Activated T-cell treated with anti-CD3 and anti-CD28 coated beads for 1 hour (primary cell): Measurements from ENCODE around the gene SIRT7.

Experiments used
- DNase-seq: peaks from one replicate; pipeline ENCODE4 v3.0.0-alpha.2; 2020; ENCODE audit warnings: low read depth

The SIRT7 gene

DNA sequence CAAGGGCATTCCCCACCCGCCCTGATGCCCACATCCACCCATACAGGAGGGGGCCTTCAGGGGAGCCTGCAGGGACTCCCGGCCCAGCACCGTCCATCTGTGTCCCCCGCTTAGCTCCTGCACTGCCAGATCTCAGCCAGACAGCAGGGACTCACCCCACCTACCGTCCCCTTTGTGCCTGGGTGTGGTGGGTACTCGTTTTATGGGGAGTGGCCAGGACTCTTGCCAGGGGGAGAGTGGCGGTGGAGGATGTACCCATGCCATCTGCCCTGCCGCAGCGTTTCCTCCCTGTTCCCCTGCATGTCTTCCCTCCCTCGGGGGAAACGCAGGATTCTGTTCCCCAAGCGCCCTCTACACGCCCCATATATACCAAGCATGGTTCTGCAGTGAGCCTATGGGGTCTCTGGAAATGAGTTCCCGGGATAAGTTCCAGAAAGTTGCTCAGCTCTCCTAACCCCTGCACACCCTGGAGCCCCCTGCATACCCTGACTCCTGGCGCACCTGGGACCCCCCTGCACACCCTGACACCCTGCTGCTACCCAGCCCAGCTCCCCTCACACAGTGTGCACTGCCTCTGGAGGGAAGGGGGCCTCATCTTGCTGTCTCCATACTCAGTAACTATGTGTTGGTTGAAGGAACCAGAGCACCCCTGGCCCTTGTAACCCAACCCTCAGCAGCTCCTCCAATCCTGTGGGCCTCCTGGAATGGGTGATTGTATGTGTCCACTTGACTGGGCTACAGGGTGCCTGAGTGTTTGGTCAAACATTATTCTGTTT lies 13.8 kb upstream of the SIRT7 start:
- DNase-seq = no peak

DNA sequence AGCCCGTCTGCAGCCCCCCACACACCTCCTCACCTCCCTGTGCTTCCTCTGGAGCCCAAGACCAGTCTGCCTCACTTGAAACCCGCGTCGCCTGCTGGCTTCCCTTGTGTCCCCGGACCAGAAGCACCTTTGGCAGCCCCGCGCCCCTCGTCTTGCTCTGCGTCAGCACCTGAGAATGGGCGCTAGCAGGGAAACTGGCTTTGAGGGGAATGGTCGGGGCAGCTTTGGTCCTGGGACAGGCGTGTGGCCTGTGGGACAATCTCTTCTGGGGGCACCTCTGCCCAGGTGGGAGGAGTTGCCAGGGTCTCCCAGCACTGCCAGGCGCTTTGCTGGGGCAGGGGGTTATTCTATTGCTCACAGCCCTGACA lies 13.2 kb upstream of the SIRT7 start:
- DNase-seq = no peak

DNA sequence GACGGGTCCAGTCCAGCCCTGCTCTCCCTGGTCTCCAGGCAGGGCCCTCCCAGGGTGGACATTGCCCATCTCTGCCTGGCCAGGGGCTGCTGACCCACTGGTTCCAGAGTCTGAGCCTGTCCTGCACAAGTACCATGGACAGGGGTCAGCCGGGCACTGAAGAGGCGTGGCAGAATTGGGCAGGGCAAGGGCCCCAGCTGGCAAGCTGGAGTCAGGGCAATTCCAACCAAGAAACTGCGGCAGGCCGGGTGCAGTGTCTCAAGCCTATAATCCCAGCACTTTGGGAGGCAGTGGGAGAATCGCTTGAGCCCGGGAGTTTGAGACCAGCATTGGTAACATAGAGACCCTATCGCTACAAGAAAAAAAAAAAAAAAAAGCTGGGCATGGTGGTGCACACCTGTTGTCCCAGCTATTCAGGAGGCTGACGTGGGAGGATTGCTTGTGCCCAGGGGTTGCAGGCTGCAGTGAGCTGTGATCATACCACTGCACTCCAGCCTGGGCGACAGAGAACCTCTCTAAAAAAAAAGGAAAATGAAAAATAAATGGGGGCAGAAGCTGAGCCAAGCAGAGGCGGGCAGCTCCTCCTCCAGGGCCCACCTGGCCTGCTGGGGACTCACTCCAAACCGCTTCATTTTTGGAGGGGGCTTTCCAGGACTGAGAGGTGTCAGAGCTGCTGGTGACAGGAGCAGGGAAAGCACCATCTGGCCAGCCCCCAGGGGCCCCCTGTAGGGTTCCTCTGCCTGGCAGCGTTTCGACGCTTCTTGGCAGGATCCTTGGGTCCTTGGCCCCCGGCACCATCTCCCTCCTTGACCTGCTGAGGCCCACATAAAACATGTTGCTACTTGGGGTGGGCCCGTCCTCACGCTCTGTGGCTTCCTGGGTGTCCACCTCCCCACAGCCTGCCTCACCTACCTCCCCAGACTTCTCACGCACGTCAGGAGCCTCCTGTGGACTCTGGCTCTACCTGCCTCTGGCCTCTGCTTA lies 12.5 kb upstream of the SIRT7 start:
- no peak for DNase-seq

DNA sequence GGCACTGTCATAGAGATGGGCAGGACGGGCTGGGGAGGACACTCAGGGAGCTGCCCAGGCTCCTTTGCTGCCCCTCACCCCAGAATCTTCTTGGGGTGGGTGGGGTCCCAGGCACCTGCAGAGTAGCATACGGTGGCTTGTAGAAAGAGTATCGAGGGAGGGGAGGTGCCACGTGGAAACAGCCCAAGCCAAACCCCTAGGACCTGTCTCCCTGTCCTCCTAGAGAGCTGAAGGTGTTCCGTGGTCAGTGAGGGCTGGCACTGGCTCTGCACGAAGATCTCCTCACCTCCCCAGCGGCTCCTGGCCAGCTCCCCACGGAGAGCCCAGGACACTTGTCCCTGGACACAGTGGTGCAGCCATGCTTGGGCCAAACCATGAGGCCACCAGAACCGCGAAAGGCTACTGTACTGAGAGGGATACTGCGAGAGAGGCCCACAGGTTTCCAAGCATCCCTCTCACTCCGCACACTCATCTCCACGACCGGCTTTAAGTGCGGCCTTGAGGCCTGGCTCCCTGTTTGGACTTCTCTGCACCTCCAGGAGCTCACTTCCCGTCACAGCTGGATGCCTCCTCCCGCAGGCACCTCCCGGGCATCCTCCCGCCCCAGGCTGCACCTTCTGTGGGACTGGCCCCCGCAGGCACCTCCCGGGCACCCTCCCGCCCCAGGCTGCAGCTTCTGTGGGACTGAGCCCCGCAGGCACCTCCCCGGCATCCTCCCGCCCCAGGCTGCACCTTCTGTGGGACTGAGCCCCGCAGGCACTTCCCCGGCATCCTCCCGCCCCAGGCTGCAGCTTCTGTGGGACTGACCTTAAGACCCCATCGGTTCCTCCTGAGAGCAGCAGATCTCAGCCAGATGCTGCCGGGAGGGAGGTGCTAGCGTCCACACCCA lies 11.5 kb upstream of the SIRT7 start:
- no peak for DNase-seq

DNA sequence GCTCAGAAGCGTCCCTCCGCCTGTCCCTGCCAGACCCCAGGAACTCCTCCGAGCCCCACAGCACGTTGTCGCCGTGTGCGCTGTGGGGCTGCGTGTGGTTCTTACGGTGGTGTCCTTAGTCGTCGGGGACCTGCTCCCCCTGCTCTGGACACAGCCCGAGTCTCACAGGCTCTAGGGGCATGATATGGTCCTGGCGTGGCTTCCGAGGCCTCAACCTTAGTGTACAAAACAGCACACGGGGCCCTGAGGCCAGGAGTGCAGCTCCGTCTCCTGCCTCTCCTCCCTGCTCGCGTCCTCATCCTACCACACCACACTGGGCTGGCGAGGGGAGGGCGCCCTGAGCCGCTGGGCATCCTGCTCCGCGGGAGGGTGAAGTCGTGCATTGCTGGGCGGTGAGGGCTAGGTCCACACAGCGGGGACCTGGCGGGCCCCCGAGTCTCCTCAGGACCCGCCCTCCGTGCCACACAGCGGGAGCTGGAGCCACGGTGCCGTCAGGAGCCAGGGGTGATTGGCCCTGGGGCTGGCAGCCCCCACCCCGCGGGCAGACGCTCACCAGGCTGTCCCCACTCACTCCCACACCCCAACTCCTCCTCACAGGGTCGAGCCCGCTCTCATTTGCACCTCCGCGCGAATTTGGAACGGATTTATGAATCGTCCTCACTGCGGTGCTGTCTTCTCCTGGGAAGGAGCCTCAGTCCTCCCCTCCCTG lies 10.7 kb upstream of the SIRT7 start:
- no peak for DNase-seq

DNA sequence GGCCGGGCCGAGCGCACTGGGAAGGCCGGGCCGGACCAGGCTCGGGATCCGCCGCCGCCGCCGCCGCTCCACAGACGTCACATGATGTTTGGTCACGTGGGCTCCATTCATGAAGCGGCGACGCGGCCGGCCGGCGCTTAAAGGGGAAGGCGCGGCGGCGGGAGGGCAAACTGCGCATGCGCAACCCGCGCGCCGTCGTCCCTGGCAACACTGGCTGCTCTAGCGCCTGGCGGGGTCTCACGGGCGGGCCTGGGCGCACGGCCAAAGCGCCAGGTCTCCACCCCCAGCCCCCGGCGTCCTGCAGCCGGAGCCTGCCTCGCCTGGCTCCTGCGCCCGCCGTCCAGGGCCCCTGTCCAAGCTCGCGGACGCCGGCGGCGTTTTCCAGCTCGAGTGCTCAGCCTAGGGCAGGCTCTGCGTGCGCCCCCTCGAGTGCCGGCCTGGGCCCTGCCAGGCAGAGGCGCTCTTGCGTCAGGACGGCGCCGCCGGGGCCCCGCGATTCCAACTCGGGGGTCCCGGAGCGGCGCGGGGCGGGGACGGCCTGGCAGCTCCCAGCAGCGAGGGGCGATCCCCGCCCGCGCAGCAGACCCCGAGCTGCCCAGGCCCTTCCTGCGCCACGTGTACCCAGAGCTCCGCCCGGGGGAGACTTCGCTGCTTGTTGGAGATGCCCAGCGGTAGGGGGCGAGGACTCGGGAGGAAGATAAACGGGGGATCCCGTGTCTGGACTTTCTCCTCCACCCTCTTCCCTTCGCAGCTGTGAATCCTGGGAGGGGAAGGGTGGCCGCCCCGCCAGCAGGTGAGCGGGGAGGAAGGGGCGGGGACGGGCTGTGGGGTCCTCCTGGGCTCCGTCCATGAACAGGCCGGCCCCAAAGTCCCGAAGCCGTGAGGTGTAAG lies 9.9 kb upstream of the SIRT7 start, which contains the start of gene MAFG:
Gene MAFG (minus strand): TSS at position 83 of the 891 bp plus-strand sequence. CDS start 4,550 bp downstream, outside the sequence.
- peak; percentile 85 for DNase-seq

DNA sequence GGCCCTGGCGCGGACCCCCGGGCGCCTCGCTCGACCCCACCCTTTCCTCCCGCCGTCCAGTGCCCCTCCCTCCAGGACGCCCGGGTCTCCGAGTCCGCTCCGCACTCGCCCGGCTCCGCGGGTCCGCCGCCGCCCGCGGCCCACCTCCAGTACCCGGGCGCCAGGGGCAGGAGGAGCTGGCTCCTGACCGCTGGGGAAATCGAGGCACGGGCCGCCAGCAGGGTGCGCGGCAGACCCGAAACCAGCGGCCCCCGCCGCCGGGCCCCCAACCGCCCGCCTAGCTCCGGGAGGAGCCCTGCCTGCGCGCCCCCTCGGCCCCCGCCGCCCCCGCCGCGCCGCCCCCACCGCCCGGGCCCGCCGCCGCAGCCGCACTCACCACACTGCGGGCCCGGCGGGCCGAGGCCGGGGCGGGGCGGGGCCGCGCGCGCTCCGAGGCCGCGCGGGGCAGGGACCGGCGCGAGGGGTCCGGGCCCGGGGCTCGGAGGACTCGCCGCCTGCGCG lies 9.2 kb upstream of the SIRT7 start:
- no peak for DNase-seq

DNA sequence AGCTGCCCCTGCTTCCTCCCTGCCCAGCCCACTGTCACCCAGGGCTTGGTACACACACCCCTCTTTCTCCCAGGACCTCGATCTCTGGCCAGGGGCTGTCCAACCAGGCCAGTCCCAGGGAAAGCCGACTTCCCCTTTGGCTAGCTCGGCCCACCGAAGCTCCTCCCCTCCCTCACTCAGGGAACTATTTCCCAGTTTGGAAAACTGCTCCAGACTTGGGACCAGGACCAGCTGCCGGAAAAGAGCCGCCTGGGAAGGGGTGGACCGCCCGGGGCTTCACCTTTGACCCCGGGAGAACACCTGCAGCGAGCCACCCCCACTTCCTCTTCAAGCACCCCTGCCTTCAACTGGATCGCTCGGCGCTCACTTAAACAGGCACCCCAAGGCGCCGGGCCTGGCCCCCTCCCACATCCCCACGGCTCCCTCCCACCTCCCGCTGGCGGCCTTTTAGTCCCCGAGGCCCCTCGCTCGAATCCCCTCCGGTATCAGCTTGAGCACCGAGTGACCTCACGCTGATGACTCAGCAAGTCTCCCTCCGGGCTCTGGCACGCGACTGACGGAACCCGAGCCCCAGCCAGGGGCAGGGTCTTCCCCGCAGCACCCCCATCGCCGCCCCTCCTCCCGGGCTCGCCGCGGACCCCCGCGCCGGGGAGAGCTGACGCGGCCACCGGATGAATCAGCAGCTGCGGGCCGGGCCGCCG lies 8.6 kb upstream of the SIRT7 start:
- DNase-seq = peak; percentile 36

DNA sequence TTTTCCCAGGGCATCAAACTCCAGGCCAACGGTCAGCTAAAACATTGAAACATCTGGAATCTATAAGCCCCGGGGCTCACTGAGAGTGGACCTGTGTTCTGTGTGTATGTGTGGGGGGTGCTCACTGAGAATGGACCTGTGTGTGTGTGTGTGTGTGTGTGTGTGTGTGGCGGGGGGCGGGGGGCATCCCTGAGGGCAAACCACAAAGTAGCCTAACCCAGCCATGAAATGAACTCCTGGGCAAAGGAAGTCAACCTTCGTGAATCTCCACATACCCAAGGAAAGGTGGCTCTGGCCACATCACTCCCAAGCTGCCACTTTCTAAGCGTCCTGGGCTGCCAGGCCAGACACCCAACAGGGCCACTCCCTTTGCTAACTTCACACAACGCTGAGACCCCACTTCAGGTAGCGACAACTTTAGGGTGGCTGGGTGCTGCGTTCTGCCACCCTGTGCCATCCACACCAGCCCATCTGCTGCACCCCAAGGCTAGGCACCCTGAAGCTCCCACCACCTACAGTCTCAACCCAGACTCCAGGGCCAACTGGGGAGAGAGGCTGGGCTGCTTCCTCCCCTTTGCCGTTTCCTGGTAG lies 8.0 kb upstream of the SIRT7 start:
- DNase-seq = no peak

DNA sequence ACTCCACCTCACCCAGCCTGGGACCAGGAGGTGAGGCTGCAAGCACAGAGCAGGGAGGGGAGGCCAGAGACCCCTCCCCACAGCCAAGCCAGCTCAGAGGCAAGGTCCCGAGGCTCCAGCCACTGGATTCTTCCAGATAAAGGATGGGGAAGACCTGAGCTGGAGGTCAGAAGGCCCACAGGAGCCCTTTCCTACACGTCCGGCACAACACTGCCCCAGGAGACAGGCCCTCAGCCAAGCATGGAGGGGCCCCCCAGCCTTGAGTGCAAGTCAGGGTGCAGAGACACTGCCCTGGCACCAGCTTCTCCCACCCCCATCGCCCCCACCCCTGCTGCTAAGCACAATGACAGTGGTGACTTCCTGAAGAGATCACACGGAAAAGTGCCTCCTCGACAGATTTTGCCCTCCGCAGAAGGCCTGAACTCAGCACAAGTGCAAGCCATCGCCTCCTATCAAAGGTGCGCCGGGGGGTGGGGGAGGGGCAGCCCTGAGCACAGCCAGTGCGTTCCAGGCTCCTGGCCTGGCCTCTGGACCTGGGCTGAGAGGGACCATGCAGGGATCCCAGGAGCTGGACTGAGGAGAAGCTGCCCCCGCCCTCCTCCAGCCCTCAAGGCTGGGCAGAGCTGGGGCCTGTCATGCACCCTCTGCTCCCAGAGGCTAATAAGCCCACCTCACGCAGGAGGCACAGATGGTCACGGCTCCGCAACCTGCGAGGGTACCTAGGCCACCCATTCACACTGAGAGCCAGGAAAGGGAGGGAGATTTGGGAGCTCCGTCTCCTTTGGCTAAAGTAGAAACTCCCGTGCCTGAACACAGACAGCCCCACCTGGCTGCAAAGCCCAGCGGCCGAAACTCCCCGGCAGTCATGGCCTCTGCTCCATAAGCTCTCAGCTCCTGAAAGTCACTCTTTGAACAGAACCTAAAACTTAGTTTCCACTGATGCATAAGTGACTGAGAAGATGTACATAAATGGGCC lies 6.9 kb upstream of the SIRT7 start:
- DNase-seq = no peak

DNA sequence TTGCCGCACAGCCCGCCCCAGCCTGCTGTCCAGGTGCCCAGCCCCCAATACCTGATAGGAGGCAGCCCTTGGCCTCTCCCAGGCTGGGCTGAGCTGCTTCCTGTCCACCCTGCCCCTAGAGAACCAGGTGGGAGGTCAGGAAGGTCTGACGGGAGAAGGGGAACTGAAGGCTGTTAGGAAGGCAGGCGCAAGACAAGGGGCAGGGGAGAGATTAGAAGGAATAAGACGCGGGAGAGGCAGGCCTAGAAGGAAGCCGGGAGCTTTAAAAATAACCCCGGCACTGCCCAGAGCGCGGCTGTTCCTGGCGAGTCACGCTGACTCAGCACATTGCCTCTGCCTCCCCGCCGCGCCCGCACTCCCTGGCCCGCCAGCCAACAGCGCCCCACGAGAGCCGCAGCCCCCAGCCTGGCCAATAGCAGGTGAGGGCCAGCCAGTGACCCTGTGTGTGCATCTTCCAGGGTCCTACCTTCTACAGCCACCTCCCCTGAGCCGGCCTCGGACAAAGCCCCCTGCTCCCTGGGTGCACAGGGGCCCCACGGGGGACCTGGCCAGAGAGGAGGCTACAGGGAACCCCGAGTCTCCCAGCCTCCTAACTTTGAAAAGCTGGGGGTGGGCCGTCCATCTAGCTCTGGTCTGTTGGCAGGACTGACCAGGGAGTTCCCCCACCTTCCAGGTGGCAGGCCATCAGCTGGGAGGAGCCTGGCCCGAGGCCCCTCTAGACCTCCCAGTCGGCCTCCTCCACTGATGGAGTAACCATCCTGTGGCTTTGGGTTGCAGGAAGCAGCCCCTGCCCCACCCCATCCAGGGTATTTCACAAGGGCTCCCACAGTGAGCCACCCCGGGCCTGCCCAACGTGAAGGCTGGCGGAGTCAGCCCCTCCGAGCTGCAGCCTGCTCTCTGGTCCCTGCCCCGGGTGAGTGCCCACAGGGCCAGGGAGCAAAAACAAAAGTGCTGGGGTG lies 5.6 kb upstream of the SIRT7 start:
- DNase-seq = no peak

DNA sequence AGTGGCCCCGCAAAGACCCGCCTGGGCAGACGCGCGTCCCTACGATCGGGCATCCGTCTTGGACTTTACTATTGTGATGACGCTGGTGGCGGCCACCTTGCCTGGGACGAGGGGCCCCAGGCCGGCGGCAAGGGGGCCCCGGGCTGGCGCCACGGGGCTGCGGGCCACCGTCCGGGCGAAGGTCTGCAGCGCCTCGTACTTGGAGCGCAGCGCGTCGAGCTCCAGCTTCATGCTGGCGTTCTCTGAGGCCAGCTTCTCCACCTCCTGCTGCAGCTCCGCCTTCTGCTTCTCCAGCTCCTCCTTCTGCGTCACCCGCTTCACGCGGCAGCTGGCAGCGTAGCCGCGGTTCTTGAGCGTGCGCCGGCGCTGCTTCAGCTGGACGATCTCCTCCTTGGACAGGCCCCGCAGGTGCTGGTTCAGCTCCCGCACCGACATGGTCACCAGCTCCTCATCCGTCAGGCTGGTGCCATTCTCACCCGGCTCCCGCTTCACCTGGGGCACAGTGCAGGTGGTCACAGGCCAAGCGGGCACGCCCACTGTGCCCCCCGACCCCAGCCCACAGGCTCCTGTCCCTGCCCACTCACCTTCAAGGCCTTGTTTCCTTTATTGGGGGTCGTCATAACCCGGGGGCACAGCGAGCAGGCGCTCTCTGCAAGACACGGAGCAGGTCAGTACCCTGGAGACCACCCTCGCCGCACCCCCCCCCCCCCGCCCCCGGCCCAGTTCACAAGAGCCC lies 4.8 kb upstream of the SIRT7 start:
- no peak for DNase-seq

DNA sequence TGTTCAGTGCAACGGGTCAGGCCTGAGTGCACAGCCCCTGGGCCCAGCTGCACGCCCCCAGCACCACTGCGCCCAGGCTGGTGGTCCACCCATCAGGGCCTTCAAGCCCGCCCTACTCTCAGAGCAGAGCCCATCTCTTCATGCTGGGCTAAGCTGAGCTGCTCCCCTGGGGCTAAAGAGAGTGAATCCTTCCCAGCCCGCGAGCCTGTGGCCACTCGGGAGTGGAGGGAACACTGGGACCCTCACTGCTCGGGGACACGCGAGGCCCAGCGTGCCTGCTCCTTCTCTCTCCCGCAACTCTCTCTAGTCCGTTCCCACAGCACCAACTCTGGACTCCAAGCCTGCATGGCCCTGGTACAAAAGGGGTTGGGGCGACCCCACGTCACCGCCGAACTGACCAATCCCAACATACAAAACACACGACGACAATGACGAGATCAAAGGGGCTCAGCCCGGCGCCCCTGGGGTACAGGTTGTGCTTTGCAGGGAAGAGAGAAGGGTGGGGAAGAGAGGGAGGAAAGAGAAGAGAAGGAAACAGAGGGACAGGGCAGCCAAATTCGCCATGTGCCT lies 4.1 kb upstream of the SIRT7 start:
- DNase-seq = no peak

DNA sequence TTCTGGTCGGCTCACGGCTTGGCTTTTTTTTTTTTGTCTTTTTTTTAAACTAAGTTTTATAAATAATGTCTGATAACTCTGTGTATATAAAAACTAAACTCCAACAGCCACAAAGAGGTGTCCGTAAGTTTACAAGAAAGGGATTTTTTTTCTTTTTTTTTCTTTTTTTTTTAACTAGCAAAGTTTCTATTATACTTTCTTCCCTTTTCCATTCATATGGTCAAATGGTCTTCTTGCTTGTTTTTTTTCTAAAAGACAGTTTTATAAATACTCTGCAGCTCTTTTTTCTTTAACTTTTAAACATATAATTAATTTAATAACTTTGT lies 3.5 kb upstream of the SIRT7 start:
- DNase-seq = no peak

DNA sequence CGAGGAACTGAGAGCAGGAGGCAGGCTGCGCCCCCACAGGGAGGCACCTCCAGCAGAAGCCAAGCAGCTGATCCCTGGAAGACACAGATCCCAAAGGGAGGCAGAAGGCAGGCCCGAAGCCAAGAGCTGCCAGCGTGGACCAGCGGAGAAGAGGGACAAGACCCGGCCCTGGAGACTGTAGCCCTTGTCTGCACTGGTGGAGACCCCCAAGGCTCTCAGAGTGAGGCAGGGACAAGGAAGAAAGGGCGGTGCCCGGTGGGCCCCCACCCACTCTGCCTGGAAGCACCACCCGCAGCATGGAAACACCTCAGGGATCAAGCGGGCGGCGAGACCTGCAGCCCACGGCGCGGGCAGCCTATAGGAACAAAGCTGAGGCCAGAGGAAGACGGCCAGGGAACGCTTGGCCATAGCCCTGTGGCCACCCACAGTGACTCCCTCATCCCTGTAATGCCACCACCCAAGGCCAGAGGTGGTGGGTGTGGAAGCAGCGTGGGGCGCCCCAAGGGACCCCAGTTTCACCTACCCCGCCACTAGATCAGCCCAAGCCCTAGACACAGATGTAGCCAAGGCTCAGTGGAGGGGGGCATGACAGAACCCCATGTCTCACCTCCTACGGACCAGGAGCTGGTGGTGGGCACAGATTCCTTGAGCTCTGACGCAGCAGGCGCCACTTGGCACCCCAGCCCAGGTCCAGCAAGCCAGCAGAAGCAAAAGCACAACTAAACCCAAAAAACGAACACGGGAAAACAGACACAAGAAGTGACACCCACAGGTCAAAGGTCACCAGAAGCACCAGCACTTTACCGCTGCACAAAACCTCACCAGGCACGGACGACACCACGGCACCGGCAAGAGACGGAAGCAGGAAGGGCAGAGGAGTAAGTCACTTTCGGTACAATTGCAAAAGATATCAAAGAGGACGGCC lies 2.9 kb upstream of the SIRT7 start:
- DNase-seq = no peak
